Fibroblast of peridontal ligament (primary cell): Measurements from ENCODE around the gene NEK11.

Experiments used
- DNase-seq: peaks from one replicate; pipeline ENCODE4 v3.0.0-alpha.2; 2010; ENCODE audit errors: extremely low read depth

NEK11 gene

GRCh38 chr3:131224886-131225550 is 198.3 kb downstream of the NEK11 start:
- no peak for DNase-seq

DNA sequence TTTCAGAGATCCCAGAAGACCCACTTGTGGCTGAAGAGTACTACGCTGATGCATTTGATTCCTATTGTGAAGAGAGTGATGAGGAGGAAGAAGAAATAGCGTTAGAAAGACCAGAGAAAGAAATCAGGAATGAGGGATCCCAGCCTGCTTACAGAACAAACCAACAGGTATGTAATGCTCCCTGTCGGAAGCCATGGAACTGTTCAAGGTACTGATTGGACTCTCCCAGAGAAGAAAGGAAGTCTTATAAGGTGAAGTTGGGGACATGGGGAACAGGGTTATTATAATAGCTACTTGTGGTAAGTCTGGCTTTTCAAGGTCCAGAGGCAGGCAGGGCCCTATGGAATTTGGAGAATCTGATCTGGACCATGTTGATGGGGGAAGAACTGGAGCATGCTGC is 201.8 kb downstream of the NEK11 start:
- no peak for DNase-seq

- DNase-seq, result no peak
Measured at GRCh38 chr3:131231710-131232389, 205.2 kb downstream of the NEK11 start.

GRCh38 chr3:131232711-131233267 is 206.1 kb downstream of the NEK11 start:
- no peak for DNase-seq

GRCh38 chr3:131233900-131234668 is 207.4 kb downstream of the NEK11 start:
- DNase-seq, result no peak

DNA sequence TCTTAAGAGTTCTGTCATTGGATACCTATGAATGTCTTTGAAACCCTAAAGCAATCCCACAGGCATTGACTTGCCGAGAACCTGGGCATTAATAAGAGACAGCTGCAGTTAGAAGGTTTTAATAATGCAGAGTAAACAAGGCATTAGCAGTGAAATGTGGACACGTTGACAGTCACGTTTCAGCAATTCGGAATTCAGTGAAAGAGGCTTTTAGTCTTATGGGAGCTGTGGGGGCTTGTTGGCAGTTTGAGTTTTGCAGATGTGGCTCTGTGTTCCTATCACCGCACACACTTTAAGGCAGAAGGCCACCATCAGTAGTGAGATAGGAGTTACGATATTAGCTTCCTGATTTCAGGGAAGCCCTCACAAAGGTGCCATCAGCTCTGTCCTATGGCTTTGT is 209.7 kb downstream of the NEK11 start:
- no peak for DNase-seq

DNA sequence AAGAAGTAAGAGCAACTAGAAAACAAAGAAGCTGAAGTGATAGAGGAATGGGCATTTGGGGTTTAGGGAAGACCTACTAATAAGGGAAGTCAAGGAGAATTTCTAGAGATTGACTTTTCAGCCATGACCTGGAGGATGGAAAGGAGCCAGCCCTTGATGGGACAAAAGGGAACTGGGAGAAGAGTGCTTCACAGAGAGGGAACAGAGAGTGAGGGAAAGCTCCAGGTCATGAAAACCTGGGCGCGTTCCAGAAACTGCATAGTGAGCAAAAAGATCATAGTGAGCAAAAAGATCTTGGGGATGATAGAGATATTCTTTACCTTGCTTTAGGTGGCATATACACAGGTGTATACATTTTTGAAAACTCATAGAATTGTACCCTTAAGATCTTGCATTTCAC is 211.8 kb downstream of the NEK11 start:
- DNase-seq, result no peak

DNA sequence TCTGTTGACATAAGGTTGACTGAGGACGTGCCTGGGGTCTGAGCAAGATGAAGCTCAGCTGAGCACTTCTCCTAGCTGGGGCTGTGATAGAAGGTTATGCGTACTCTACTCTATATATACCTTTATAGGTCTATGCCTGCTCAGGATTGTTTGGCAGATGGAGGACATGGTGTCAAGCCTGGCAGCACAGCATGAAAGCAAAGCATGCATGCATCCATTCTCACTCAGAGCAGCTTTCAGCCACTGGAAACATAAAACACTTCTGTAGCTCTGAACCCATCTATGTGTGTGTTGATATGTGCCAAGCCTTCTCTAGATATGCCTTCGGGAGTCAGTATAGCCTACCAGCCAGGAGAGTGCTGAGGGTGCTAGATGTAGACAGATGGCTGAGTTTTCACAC is 212.6 kb downstream of the NEK11 start:
- no peak for DNase-seq

DNA sequence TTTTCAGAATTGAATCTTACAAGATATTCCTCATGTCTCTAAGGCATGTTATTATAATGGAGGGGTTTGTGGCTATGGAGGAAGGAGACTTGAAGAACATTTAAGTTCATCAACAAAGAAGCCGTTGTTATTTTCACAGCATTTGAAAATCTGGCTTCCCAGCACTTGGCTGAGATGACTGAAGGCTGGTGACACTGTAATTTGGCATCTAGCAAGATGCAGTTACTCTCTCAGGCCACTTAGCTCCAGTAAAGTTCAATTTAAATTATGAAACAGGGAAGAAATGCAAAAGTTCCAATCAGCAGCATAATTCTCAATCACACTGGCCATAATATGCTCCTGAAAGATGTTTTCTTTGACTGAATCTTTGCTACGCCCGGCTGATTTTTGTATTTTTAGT is 215.5 kb downstream of the NEK11 start:
- no peak for DNase-seq

DNA sequence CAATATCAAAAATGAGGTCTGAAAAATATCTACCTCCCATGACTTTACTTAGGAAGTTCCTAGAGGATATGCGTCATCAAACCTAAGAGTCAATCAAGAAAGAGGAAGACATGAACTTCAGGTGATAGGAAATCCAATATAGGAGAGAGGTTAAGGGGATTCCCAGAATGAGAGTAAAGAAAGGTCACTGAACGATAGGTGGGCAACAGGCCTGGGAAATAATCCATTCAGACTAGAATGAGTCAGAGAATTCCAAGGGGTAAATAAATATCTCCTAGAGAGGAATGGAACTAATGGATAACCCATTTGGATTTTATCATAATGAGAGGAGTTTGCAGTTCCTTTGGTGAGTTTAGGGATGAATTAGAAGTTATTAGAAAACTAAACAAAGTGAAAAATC is 223.8 kb downstream of the NEK11 start:
- no peak for DNase-seq

- DNase-seq, result no peak
Measured at GRCh38 chr3:131260525-131260924, 233.8 kb downstream of the NEK11 start.

- DNase-seq, result no peak
Measured at GRCh38 chr3:131261104-131261503, 234.4 kb downstream of the NEK11 start.

- DNase-seq, result no peak
Measured at GRCh38 chr3:131275556-131275955, 248.9 kb downstream of the NEK11 start.

GRCh38 chr3:131277836-131278497 is 251.3 kb downstream of the NEK11 start:
- no peak for DNase-seq

- DNase-seq, result no peak
Measured at GRCh38 chr3:131279577-131279976, 252.9 kb downstream of the NEK11 start.

- DNase-seq, result no peak
Measured at GRCh38 chr3:131282379-131282778, 255.7 kb downstream of the NEK11 start.

- DNase-seq, result no peak
Measured at GRCh38 chr3:131282967-131283366, 256.3 kb downstream of the NEK11 start.

DNA sequence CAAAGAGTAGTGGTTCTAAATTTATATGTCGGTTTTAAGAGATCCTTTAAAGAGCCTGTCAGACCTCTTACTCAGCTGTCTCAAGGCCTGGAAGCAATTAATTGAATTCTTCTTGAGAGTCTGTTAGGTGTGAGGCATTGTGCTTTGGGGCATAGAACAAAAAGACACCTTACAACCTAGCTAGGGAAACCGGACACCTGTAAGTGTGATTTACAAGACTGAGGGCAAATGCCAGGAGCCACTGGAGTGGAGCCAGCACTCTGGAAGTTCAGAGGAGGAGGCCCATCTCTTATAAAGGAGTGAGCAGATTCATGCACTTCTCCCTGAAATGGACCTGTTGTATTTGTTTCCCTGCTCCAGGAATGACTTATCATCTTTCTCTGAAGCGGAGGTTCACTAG is 257.2 kb downstream of the NEK11 start:
- DNase-seq, result no peak

DNA sequence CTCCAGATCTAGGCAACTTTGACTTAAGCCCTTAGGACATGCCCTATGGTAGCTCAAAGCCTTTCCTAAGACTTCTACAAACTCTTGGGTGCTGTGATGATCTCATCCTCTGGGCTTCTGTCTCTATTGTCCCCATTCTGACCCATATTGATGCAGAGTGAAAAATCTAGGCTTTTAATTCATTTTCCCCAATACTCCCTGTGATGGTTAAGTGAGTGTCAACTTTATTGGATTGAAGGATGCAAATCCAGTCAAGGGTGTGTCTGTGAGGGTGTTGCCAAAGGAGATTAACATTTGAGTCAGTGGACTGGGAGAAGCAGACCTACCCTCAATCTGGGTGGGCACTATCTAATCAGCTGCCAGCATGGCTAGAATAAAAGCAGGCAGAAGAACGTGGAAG is 257.6 kb downstream of the NEK11 start:
- no peak for DNase-seq

DNA sequence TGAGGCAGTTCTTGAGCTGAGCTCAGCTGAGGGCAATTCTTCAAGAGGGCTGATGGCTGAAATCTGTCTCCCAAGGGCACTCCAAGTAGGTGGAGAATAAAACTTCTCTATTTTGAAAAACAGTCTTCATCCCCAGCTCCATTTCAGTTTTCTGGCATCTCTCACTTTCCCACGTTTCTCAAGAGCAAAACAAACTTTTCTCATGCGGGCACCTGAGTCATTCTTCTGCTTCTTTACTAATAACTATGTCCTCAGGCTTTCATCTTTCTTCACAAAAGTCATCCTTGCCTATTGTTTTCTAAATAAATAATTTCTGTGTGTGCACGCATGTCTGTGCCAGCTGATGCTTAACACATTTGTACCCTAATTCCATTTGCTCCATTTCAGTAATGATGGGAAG is 258.8 kb downstream of the NEK11 start:
- DNase-seq, result no peak

DNA sequence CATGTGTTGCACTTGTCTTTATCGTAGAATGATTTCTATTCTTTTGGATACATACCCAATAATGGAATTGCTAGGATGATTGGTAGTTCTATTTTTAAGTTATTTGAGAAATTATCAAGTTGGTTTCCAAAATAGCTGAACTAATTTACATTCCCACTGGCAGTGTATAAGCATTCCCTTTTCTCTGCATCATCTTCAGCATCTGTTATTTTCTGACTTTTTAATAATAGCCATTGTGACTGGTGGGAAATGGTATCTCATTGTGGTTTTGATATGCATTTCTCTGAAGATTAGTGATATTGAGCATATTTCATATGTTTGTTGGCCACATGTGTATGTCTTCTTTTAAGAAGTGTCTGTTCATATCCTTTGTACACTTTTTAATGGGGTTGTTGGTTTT is 273.2 kb downstream of the NEK11 start:
- DNase-seq, result no peak

DNA sequence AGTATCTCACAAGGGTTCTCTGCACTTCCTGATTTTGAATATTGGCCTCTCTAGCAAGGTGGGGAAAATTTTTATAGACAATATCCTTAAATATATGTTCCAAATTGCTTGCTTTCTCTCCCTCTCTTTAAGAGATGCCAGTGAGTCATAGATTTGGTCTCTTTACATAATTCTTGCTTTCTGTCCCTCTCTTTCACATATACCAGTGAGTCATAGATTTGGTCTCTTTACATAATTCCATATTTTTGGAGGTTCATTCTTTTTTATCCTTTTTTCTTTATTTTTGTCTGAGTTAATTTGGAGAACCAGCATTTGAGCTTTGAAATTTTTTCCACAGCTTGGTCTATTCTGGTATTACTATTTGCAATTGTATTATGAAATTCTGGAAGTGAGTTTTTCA is 277.2 kb downstream of the NEK11 start:
- DNase-seq, result peak; percentile 17
